Measurements from ENCODE around the gene NFAM1.
A peak's percentile ranks its signal among the peaks of the same experiment; 100 is the strongest.

Gene NFAM1

DNA sequence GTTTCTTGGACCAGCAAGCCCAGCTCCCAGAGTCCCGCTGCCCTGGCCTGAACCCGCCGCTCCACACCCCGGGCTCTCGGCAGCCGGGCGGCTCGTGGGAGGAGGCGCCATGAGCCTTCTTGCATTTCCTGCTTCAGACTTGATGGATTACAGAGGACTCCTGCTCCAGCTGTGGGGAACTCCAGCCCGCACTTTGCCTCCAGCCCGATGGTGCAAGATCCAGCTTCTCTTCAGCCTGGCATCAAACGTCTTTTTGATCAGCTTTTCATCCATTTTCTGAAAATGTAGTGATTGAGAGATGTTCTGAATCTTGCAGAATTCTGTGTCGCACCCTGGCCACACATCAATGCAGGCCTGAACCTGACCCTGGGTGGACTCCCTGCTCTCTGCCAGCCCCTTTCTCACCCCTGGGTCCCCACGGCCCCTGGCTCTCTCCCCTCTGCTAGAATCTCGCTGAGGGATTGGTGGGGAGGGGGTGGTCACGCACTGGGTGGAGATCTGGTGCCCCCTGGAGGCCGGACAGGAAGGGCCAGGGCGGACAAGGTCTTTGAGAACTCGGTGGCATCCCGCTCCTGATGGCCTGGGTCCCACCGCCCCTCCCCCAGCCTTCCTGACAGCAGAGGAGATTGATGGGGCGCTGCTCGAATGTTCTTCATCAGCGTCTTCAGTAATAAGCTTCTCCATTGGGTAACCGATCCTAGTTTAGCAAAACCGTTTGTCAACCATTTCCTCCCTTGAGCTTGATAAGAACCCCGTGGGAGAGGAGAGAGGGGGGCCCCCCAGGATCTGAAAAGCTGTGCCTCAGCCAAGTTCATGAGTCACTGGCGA, 12.1 kb upstream of the NFAM1 start:
- peak overlapping the region; percentile 83 for H3K27ac ChIP-seq (ENCODE audit: low read depth, low read length)
- peaks cover 19% of the 10 kb centered on the region for H3K79me2 ChIP-seq (ENCODE audit: control insufficient read depth, low read length)
- H3F3A ChIP-seq (ENCODE audit: control insufficient read depth, insufficient read depth), result peaks cover 35% of the 10 kb centered on the region
- no peak for TF ChIP-seq EZH2phosphoT487 (IDR thresholded peaks at IDR 0.05; ENCODE audit: borderline replicate concordance, low read length)
- TF ChIP-seq, protein P1, sequence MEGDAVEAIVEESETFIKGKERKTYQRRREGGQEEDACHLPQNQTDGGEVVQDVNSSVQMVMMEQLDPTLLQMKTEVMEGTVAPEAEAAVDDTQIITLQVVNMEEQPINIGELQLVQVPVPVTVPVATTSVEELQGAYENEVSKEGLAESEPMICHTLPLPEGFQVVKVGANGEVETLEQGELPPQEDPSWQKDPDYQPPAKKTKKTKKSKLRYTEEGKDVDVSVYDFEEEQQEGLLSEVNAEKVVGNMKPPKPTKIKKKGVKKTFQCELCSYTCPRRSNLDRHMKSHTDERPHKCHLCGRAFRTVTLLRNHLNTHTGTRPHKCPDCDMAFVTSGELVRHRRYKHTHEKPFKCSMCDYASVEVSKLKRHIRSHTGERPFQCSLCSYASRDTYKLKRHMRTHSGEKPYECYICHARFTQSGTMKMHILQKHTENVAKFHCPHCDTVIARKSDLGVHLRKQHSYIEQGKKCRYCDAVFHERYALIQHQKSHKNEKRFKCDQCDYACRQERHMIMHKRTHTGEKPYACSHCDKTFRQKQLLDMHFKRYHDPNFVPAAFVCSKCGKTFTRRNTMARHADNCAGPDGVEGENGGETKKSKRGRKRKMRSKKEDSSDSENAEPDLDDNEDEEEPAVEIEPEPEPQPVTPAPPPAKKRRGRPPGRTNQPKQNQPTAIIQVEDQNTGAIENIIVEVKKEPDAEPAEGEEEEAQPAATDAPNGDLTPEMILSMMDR (IDR thresholded peaks at IDR 0.05; ENCODE audit: low read depth, low read length, poor library complexity, severe bottlenecking), result peak; percentile 78
- peak overlapping the region; percentile 86 for H3K4me3 ChIP-seq (ENCODE audit: low read length)
- no peaks in the 10 kb centered on the region for H3K9me3 ChIP-seq (ENCODE audit: control insufficient read depth, insufficient read depth, low read length)
- H3K4me2 ChIP-seq (ENCODE audit: low read length), result peak overlapping the region; percentile 100
- no peaks in the 10 kb centered on the region for H3K9me2 ChIP-seq (replicated peaks; ENCODE audit: control insufficient read depth, low read length)
- H4K20me1 ChIP-seq (ENCODE audit: control insufficient read depth, insufficient read depth, low read depth, low read length), result no peaks in the 10 kb centered on the region
- H3K27me3 ChIP-seq (ENCODE audit: control insufficient read depth, low read length), result no peaks in the 10 kb centered on the region
- H3K36me3 ChIP-seq (ENCODE audit: control insufficient read depth, low read length), result peaks cover 4% of the 10 kb centered on the region; the same call in 1 of the 2 replicates
- peaks cover 65% of the 10 kb centered on the region for H3K4me1 ChIP-seq (ENCODE audit: control insufficient read depth, low read length)

DNA sequence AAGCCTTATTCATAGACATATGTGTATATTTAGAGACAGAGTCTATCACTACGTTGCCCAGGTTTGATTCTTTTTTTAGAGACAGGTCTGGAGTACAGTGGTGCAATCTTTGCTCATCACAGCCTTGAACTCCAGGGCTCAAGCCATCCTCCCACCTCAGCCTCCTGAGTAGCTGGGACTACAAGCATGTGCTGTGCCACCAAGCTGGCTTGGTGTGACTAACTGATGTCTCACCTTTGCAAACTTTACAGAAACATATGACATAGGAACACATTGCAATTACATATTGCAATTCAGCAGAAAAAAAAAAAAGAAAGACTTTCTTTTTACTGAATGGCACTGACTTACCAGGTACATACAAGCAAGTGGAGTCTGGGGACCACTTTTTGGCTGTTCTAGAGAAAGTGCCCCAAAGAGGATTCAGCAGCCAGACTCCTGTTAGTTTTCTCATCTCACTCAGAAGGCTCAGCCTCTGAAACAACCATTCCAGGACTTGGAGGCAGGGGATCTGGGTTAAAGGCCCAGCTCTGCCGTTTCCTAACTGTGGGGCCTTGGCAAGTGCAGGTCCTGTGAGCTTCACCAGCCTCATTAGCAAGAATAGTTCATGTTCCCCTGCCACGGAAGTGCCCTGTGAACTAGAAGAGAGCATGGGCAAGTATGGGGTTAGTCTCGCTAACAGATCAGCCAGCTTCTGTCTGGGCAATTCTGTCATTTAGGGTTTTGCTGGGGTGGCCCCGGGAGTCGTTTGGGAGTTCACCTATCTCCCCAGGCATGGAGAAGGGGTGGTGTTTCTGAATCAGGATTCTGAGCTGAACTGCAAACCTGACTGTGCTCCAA, 11.3 kb upstream of the NFAM1 start:
- Histone ChIP-seq H3K4me2 (ENCODE audit: low read length) (peak overlapping the region; percentile 100), H3K9me3 (ENCODE audit: control insufficient read depth, insufficient read depth, low read length) (no peaks in the 10 kb centered on the region), H3K36me3 (ENCODE audit: control insufficient read depth, low read length) (peaks cover 4% of the 10 kb centered on the region; the same call in 1 of the 2 replicates), H3K79me2 (ENCODE audit: control insufficient read depth, low read length) (peaks cover 19% of the 10 kb centered on the region), H3K4me1 (ENCODE audit: control insufficient read depth, low read length) (peaks cover 74% of the 10 kb centered on the region), H3K4me3 (ENCODE audit: low read length) (peak overlapping the region; percentile 86), H3K27me3 (ENCODE audit: control insufficient read depth, low read length) (no peaks in the 10 kb centered on the region), H3F3A (ENCODE audit: control insufficient read depth, insufficient read depth) (peaks cover 40% of the 10 kb centered on the region), H3K27ac (ENCODE audit: low read depth, low read length) (peak overlapping the region; percentile 83), H3K9me2 (replicated peaks; ENCODE audit: control insufficient read depth, low read length) (no peaks in the 10 kb centered on the region), H4K20me1 (ENCODE audit: control insufficient read depth, insufficient read depth, low read depth, low read length) (no peaks in the 10 kb centered on the region)
- TF ChIP-seq, protein P1 (IDR thresholded peaks at IDR 0.05; ENCODE audit: low read depth, low read length, poor library complexity, severe bottlenecking), result no peak
- no peak for TF ChIP-seq EZH2phosphoT487 (IDR thresholded peaks at IDR 0.05; ENCODE audit: borderline replicate concordance, low read length)

DNA sequence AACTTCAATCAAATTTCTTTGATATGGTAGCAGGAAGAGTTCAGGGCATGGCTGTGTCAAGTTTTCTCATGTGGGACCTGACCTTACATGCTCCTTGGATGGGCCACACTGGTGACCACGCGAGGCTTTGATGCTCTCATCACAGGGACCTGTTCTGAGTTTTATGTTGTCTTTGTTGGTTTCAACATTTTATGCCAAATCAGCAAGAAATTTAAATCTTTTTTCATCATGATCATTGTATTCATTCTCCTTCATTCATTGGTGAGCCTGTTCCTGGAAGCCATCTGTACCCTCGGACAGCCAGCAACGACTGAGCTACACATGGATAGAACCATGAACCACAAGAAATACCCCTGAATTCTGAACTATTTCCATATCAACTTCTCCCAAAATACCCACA, 10.5 kb upstream of the NFAM1 start:
- peak overlapping the region; percentile 83 for H3K27ac ChIP-seq (ENCODE audit: low read depth, low read length)
- TF ChIP-seq, protein P1 (IDR thresholded peaks at IDR 0.05; ENCODE audit: low read depth, low read length, poor library complexity, severe bottlenecking), result no peak
- no peak for TF ChIP-seq EZH2phosphoT487 (IDR thresholded peaks at IDR 0.05; ENCODE audit: borderline replicate concordance, low read length)

More for the DNA sequence above, 10.5 kb upstream of the NFAM1 start:
- H3K27me3 ChIP-seq (ENCODE audit: control insufficient read depth, low read length), result no peaks in the 10 kb centered on the region
- H3K4me3 ChIP-seq (ENCODE audit: low read length), result no peak overlapping the region
- H3K4me1 ChIP-seq (ENCODE audit: control insufficient read depth, low read length), result peaks cover 81% of the 10 kb centered on the region
- H3K4me2 ChIP-seq (ENCODE audit: low read length), result peak overlapping the region; percentile 100
- peaks cover 19% of the 10 kb centered on the region for H3K79me2 ChIP-seq (ENCODE audit: control insufficient read depth, low read length)
- peaks cover 4% of the 10 kb centered on the region; the same call in 1 of the 2 replicates for H3K36me3 ChIP-seq (ENCODE audit: control insufficient read depth, low read length)
- no peaks in the 10 kb centered on the region for H3K9me3 ChIP-seq (ENCODE audit: control insufficient read depth, insufficient read depth, low read length)
- no peaks in the 10 kb centered on the region for H4K20me1 ChIP-seq (ENCODE audit: control insufficient read depth, insufficient read depth, low read depth, low read length)
- H3F3A ChIP-seq (ENCODE audit: control insufficient read depth, insufficient read depth), result peaks cover 43% of the 10 kb centered on the region
- H3K9me2 ChIP-seq (replicated peaks; ENCODE audit: control insufficient read depth, low read length), result no peaks in the 10 kb centered on the region

Data from DOHH2 (cell line).